ENCODE results near the gene GUCY1A2.

DNA sequence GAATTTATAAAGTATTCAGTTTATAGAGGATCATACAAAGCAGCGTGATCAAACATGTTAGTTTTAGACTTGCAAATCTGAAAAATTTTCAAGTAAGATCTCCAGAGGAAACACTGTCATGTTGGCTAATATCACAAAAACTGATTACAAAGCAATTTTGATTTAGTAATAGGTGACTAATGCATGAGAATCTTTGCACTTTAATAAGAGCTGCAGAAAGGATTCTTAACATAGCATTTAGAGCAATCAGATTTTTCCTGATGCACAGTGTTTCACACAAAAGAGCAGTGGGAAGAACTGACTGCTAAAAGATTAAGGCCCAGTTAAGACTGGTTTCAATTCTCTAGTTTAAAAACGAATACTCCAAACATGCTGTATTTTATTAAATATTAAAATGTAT is 321.2 kb downstream of the GUCY1A2 start:
- TF ChIP-seq, protein P1, sequence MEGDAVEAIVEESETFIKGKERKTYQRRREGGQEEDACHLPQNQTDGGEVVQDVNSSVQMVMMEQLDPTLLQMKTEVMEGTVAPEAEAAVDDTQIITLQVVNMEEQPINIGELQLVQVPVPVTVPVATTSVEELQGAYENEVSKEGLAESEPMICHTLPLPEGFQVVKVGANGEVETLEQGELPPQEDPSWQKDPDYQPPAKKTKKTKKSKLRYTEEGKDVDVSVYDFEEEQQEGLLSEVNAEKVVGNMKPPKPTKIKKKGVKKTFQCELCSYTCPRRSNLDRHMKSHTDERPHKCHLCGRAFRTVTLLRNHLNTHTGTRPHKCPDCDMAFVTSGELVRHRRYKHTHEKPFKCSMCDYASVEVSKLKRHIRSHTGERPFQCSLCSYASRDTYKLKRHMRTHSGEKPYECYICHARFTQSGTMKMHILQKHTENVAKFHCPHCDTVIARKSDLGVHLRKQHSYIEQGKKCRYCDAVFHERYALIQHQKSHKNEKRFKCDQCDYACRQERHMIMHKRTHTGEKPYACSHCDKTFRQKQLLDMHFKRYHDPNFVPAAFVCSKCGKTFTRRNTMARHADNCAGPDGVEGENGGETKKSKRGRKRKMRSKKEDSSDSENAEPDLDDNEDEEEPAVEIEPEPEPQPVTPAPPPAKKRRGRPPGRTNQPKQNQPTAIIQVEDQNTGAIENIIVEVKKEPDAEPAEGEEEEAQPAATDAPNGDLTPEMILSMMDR (IDR thresholded peaks at IDR 0.05) = no peak
- TF ChIP-seq POLR2A (IDR thresholded peaks at IDR 0.05) = no peak
